Mesendoderm (in vitro differentiated cells): ENCODE measurements around the gene MAP4K1.
"Not testable (repeated sequence)": the region's sequence is repeated elsewhere in the genome, so short reads cannot be mapped to it uniquely, and the experiment has no call there.

Experiments used
- DNase-seq: peaks from one replicate; pipeline ENCODE4 v3.0.0; 2013
- H2AK5ac ChIP-seq: 2 replicates; pipeline ENCODE4 v1.6.1; 2013; ENCODE audit warnings: low read length, inconsistent platforms
- H2BK120ac ChIP-seq: 2 replicates; pipeline ENCODE4 v1.6.1; 2013; ENCODE audit warnings: low read depth, mild to moderate bottlenecking, low read length, moderate library complexity, mixed read lengths
- H2BK15ac ChIP-seq: replicated peaks from 2 replicates; pipeline ENCODE4 v1.6.1; 2013; ENCODE audit warnings: low read depth, mild to moderate bottlenecking, moderate library complexity
- H2BK5ac ChIP-seq: 2 replicates; pipeline ENCODE4 v1.6.1; 2013; ENCODE audit warnings: low read length, inconsistent platforms
- H3K18ac ChIP-seq: 2 replicates; pipeline ENCODE4 v1.6.1; 2013; ENCODE audit warnings: mild to moderate bottlenecking, low read length, mixed read lengths
- H3K23ac ChIP-seq: one replicate; pipeline ENCODE4 v1.6.1; 2013; ENCODE audit warnings: low read length
- H3K27ac ChIP-seq: 2 replicates; pipeline ENCODE4 v1.5.1; 2013; ENCODE audit warnings: low read depth, mild to moderate bottlenecking, inconsistent platforms, low read length, moderate library complexity
- H3K27me3 ChIP-seq: 2 replicates; pipeline ENCODE4 v1.6.1; 2013; ENCODE audit warnings: low read length, control low read depth, mild to moderate bottlenecking, inconsistent platforms; ENCODE audit not compliant: insufficient read depth, poor library complexity
- H3K36me3 ChIP-seq: 2 replicates; pipeline ENCODE4 v1.6.1; 2013; ENCODE audit warnings: low read length, inconsistent platforms; ENCODE audit not compliant: control insufficient read depth, insufficient read depth
- H3K4ac ChIP-seq: one replicate; pipeline ENCODE4 v1.6.1; 2013; ENCODE audit warnings: low read depth, mild to moderate bottlenecking, low read length, moderate library complexity
- H3K4me1 ChIP-seq: 2 replicates; pipeline ENCODE4 v1.6.1; 2013; ENCODE audit warnings: low read depth, low read length, inconsistent platforms; ENCODE audit not compliant: control insufficient read depth
- H3K4me2 ChIP-seq: 2 replicates; pipeline ENCODE4 v1.6.1; 2013; ENCODE audit warnings: low read length
- H3K4me3 ChIP-seq: 2 replicates; pipeline ENCODE4 v1.5.1; 2013; ENCODE audit warnings: mild to moderate bottlenecking, low read length
- H3K56ac ChIP-seq: one replicate; pipeline ENCODE4 v1.6.1; 2013; ENCODE audit warnings: low read length
- H3K79me1 ChIP-seq: 2 replicates; pipeline ENCODE4 v1.6.1; 2013; ENCODE audit warnings: low read length, inconsistent platforms
- H3K79me2 ChIP-seq: 2 replicates; pipeline ENCODE4 v1.6.1; 2013; ENCODE audit warnings: mild to moderate bottlenecking, low read length; ENCODE audit not compliant: control insufficient read depth, insufficient read depth
- H3K9ac ChIP-seq: 2 replicates; pipeline ENCODE4 v1.6.1; 2013; ENCODE audit warnings: low read length, inconsistent platforms
- H4K5ac ChIP-seq: one replicate; pipeline ENCODE4 v1.6.1; 2013; ENCODE audit warnings: low read length
- H4K8ac ChIP-seq: one replicate; pipeline ENCODE4 v1.6.1; 2013; ENCODE audit warnings: low read depth, mild to moderate bottlenecking, control low read depth, low read length, moderate library complexity
- WGBS: extraction: QIAGEN DNeasy Blood & Tissue Kit; methylation state at CpG from one replicate; pipeline ENCODE4 v1.1.7; 2013; ENCODE audit warnings: low lambda C conversion rate, missing lambda C conversion rate; ENCODE audit not compliant: insufficient coverage; ENCODE audit errors: extremely low coverage; 5-methylcytosine and 5-hydroxymethylcytosine counted together

The MAP4K1 gene

DNA sequence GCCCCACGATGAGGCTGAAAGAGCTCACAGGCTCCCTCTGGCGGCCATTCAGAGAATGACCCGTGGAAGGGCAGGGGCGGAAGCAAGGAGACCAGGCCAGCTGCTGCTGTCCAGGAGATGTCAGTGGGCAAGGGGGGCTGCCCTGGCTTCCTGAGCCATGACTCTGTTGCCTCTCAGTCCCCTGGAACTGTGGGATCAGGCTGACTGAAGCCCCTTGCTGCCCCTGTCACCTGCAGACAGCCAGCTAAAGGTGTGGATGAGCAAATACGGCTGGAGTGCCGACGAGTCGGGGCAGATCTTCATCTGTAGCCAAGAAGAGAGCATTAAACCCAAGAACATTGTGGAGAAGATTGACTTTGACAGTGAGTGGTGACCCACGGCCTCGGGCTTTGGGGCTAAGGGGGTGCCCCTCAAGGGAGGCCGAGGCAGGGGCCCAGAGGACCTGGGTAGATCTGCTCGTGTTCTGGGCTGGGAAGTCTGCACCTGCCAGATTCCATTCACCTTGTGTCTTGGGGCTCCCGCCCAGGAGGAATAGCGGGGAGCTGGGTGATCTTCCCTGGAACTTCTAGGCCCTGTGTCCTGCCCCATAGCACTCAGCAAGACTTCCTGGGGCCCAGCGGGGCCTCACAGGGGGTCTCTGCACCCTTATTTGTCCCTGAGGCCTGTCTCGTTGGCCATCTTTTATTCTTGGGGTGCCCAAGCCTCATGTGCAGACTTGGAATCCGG is 17.2 kb upstream of the MAP4K1 start:
- Histone ChIP-seq H3K9ac (no peak overlapping the region), H2AK5ac (no peak overlapping the region), H3K18ac (no peak overlapping the region), H3K4me2 (no peak overlapping the region), H4K8ac (no peak overlapping the region), H3K27me3 (no peaks in the 10 kb centered on the region), H3K79me2 (no peaks in the 10 kb centered on the region), H2BK120ac (no peak overlapping the region), H2BK5ac (no peak overlapping the region), H4K5ac (no peak overlapping the region), H3K23ac (no peak overlapping the region), H3K27ac (no peak overlapping the region), H2BK15ac (no peak overlapping the region), H3K4me3 (no peak overlapping the region), H3K56ac (no peak overlapping the region), H3K4me1 (no peaks in the 10 kb centered on the region), H3K36me3 (peaks cover 15% of the 10 kb centered on the region), H3K79me1 (peaks cover 6% of the 10 kb centered on the region), H3K4ac (no peak overlapping the region)
- DNase-seq: peak; percentile 74
- whole genome bisulfite sequencing: no CpG with 5 or more reads among the region's 17 CpGs

DNA sequence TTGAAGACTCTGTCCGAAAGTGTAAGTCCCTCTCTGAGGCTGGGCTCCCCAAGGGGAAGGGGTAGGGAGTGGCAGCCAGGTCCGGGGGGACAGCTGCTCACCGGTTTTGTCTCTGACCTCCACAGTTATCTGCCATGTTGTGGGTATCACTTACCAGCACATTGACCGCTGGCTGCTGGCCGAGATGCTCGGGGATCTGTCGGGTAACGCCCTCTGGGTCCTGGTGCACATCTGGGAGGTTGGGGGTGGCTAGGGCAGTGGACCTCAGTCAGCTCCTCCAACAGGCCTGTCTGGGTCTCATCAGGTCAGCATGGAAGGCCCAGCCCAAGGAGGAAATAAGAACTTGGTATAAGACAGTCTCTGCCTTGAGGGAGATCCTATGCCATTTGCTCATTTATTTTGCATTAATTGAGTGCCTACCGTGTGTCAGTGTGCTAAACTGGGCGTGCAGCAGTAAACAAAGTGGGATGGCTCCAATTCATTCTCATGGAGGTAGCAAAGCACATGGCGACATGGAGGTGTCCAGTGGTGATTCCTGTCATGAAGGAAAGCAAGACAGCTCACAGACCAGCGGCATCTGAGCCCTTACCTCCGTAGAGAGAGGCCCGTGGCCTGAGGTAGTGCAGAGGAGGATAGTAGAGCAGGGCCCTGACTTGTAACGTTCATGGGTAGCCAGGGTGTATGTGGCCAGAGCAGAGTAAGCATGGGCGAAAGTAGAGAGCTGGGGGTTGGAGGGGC is 14.9 kb upstream of the MAP4K1 start:
- H2BK15ac ChIP-seq: no peak overlapping the region
- no peak overlapping the region for H3K4me3 ChIP-seq
- no peak for DNase-seq
- H3K36me3 ChIP-seq: peaks cover 23% of the 10 kb centered on the region
- H3K79me1 ChIP-seq: peaks cover 6% of the 10 kb centered on the region
- no peaks in the 10 kb centered on the region for H3K79me2 ChIP-seq
- no peak overlapping the region for H2AK5ac ChIP-seq
- H3K23ac ChIP-seq: no peak overlapping the region
- no peaks in the 10 kb centered on the region for H3K4me1 ChIP-seq
- H2BK120ac ChIP-seq: no peak overlapping the region
- H3K56ac ChIP-seq: peak overlapping the region; percentile 7
- H4K8ac ChIP-seq: no peak overlapping the region
- no peak overlapping the region for H3K4ac ChIP-seq
- H3K9ac ChIP-seq: no peak overlapping the region
- no CpG with 5 or more reads among the region's 16 CpGs for WGBS
- no peak overlapping the region for H2BK5ac ChIP-seq
- no peaks in the 10 kb centered on the region for H3K27me3 ChIP-seq
- H3K18ac ChIP-seq: no peak overlapping the region
- H3K4me2 ChIP-seq: no peak overlapping the region
- H3K27ac ChIP-seq: no peak overlapping the region
- no peak overlapping the region for H4K5ac ChIP-seq

DNA sequence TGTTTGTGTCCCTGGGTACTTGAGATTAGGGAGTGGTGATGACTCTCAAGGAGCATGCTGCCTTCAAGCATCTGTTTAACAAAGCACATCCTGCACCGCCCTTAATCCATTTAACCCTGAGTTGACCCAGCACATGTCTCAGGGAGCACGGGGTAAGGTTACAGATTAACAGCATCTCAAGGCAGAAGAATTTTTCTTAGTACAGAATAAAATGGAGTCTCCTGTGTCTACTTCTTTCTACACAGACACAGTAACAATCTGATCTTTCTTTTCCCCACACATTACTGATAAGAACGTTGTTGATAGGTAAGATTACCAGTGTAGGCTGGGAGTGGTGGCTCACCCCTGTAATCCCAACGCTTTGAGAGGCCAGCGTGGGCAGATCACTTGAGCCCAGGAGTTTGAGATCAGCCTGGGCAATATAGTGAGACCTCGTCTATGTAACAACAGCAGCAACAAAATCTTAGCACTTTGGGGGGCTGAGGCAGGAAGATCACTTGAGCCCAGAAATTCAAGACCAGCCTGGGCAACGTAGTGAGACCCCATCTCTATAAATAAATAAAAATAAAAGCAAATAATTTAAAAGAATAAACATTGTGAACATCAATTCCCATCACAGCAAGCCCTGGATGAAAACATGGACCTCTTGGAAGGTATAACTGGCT is 14.2 kb upstream of the MAP4K1 start:
- not testable (repeated sequence) for H3K23ac ChIP-seq, H2AK5ac ChIP-seq, H4K5ac ChIP-seq, H4K8ac ChIP-seq, H3K56ac ChIP-seq, H3K4me3 ChIP-seq, H3K27me3 ChIP-seq, H2BK5ac ChIP-seq, H3K27ac ChIP-seq, H3K4me2 ChIP-seq, H3K4ac ChIP-seq, H3K4me1 ChIP-seq, H3K18ac ChIP-seq, H3K79me2 ChIP-seq, H3K79me1 ChIP-seq, H2BK120ac ChIP-seq, H3K9ac ChIP-seq, H2BK15ac ChIP-seq
- no CpG with 5 or more reads among the region's 7 CpGs for WGBS
- peak; percentile 68 for DNase-seq
- peaks cover 25% of the 10 kb centered on the region for H3K36me3 ChIP-seq

DNA sequence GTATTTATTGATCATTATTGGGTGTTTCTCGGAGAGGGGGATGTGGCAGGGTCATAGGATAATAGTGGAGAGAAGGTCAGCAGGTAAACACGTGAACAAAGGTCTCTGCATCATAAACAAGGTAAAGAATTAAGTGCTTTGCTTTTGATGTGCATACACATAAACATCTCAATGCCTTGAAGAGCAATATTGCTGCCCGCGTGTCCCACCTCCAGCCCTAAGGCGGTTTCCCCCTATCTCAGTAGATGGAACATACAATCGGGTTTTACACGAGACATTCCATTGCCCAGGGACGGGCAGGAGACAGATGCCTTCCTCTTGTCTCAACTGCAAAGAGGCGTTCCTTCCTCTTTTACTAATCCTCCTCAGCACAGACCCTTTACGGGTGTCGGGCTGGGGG is 13.5 kb upstream of the MAP4K1 start:
- H2BK5ac ChIP-seq, H2BK15ac ChIP-seq, H4K8ac ChIP-seq, H3K4me3 ChIP-seq, H3K79me2 ChIP-seq, H3K4me2 ChIP-seq, H3K27me3 ChIP-seq, DNase-seq, H3K4ac ChIP-seq, H4K5ac ChIP-seq, H3K56ac ChIP-seq, H3K79me1 ChIP-seq, H3K23ac ChIP-seq, H3K27ac ChIP-seq, H2BK120ac ChIP-seq, H3K9ac ChIP-seq, H3K4me1 ChIP-seq, H2AK5ac ChIP-seq, H3K18ac ChIP-seq: not testable (repeated sequence)
- no CpG with 5 or more reads among the region's 11 CpGs for WGBS
- peaks cover 25% of the 10 kb centered on the region for H3K36me3 ChIP-seq

DNA sequence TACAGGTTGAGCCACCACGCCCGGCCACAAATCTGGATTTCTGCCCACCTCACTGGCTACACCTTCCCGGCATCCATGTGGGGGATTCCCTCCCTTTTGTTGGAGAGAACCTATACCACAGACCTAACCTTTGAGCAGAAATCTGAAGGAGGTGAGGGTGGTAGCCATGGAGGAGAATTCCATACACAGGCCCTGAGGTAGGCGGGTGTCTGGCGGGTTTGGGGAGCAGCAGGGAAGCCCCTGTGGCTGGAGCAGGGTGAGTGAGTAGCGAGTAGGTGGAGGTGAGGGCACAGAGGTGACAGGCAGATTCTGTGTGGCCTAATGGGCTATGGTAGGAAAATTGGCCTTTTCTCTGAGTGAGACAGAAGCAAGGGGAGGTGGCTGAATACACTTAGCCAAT is 11.8 kb upstream of the MAP4K1 start:
- H2BK5ac ChIP-seq: no peak overlapping the region
- peaks cover 28% of the 10 kb centered on the region for H3K36me3 ChIP-seq

More for the DNA sequence above, 11.8 kb upstream of the MAP4K1 start:
- H3K4me3 ChIP-seq: no peak overlapping the region
- H3K27ac ChIP-seq: no peak overlapping the region
- no peak overlapping the region for H2BK120ac ChIP-seq
- no peak overlapping the region for H4K8ac ChIP-seq
- peaks cover 1% of the 10 kb centered on the region for H3K79me2 ChIP-seq
- H3K56ac ChIP-seq: peak overlapping the region; percentile 25
- H3K27me3 ChIP-seq: no peaks in the 10 kb centered on the region
- H3K79me1 ChIP-seq: peaks cover 10% of the 10 kb centered on the region
- H3K4ac ChIP-seq: no peak overlapping the region
- no peak overlapping the region for H4K5ac ChIP-seq
- H2AK5ac ChIP-seq: no peak overlapping the region
- no peak overlapping the region for H2BK15ac ChIP-seq
- no CpG with 5 or more reads among the region's 6 CpGs for WGBS
- no peak overlapping the region for H3K23ac ChIP-seq
- DNase-seq: no peak
- no peaks in the 10 kb centered on the region for H3K4me1 ChIP-seq
- no peak overlapping the region for H3K4me2 ChIP-seq
- no peak overlapping the region for H3K9ac ChIP-seq
- no peak overlapping the region for H3K18ac ChIP-seq
